Activated T-helper 9 cell treated with anti-CD3 and anti-CD28 coated beads, Interleukin-2, amount 50 U/mL, for 16 hours (primary cell): ENCODE data around the gene PLXNA1.
A peak's percentile ranks its signal among the peaks of the same experiment; 100 is the strongest.

Experiments
- DNase-seq: peaks from one replicate; pipeline ENCODE4 v3.0.0-alpha.2; 2020; ENCODE audit warnings: low read depth

PLXNA1 gene

DNA sequence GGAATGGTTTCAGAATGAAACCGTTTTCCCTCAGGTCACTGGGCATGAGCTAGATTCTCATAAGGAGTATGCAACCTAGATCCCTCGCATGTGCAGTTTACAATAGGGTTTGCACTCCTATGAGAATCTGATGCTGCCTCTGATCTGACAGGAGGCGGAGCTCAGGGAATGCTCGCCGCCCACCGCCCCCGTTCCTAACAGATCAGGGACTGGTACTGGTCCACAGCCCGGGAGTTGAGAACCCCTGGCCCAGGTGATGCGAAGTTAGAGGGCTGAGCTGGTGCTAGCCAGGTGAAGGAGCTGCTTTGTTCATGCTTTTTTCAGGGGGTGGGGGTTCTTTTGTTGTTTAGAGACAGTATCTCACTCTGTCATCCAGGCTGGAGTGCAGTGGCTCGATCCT, 15.5 kb upstream of the PLXNA1 start:
- no peak for DNase-seq

DNA sequence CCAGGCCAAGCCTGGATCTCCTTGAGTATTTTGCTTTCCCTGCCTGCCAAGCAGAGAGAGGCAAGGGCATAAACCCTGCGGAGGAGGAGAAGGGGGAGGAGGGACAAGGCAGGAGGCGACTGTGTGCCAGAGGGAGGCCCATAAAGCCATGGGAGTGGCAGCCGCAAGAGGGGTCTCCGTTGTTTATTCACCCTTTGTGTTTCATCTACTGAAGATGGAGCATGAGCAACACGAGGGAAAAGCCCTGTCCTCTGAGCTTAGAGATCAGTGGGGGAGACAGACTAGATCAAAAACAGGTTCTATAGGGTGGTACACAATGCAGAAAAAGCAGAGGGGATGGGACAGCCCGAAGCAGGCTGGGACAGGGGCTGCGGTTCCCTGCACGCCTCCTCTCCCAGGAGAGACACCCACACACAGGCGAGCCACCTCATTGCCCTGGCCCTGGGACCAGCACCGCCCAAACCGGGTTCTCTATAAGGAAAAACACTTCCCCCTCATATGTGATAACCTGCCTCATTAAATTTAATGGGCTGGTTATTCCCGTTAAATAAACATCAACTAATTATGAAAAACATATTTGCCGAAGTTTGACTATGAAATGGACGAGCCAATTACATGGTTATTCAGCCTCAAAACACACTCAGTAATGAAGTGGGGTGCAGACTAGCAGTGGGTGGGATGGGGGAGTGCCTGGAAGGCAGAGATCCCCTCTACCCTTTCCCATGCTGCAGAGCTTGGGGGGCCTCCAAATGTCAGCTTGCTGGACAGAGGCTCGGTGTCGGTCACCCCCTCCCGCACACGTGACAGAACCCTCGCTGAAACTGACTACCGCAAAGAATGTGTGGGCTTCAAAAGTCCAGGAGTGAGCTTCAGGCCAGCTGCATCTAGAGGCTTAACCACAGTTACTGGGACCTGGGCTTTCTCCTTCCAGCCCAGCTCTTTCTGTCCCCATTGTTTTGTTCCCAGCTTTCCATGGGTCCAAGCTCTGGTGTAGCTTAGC, 14.2 kb upstream of the PLXNA1 start:
- no peak for DNase-seq

DNA sequence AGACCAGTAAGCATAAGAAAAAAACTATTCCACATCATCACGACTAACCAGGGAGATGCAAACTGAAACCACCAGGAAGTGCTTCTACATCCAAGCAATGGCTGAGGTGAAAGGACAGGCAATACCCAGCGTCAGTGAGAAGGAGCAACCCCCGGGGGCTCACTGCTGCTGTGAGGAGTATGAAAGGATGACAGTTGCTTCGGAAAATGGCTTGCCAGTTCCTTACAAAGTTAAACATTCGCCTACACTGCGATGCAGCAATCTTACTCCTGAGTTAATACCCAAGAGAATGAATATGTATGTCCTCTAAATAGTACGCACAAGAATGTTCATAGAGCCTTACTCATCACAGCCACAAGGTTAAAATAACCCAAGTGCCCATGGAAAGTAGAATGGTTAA, 13.3 kb upstream of the PLXNA1 start:
- no peak for DNase-seq

DNA sequence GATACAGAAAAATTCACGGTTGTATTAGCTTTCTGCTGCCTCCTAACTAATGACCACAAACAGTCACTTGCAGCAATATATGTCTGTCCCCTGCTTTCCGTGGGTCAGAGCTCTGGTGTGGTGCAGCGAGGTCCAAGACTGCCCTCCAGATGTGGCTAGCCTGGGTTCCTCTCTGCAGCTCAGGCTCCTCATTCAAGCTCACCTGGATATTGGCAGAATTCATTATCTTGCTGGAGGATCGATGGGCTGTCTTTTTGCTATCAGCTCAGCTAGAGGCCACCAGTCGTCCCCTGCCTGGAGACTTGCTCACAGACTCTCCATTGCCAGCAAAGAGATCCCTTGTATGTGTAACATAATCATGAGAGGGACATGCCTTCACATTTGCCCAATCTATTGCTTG, 12.8 kb upstream of the PLXNA1 start:
- DNase-seq = no peak

DNA sequence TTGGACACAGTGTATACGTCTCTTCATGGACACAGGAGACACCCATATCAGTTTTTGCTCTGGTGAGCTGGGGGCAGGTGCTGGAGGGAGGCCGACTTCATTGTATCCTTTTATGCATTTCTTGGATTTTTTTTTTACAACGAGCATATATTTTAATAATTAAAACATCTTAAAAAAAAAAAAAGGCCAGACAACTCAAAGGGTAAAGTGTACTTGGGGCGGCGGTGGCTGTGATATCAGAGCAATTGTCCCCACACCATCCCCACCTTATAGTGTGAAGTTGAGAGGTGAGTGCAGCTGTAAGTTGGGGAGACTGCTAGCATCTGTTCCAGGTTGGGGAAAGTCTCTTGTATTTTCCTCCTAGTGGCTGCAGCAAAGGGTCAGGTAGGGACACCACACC, 12.0 kb upstream of the PLXNA1 start:
- no peak for DNase-seq

DNA sequence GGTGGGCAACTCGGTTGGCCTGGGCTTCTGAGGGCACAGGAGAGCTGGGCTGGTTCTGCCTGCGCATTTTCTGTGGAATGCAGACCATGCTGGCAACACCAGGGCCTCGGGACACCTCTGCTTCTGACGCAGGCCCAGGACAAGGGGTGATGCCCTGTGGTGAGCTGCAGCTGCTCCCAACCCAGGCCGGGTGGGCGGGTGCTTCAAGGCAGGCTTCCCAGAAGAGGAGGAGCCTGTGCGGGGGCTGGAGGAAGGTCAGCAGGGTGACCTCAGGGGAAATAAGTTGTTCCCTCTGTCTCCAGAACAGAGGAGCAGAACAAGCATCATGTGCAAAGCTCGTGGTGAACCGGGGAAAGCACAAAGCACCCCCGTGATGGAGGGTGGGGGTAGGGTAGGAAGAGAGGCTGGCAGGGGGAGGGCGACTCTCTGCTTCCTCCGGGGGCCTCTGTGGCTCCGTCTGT, 11.0 kb upstream of the PLXNA1 start:
- no peak for DNase-seq

DNA sequence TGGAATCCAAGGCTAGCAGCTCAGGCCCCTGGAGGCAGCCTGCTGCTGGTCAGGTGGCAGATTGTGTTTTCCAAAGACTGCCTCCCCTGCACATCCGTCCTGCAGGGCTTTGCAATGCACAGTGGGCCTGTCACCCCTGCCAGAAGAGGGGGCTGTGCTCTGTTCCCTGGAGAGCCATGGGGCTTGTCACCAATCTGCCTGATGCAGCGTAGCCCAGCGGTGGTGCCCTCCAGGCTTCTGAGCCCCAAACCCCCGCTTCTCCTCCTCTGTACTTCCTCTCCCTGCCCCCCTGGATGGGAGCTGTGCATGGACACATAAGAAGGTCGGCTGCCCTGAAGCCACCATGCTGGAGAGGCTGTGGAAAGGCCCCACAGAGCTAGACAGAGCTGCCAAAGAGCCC, 10.0 kb upstream of the PLXNA1 start:
- no peak for DNase-seq

DNA sequence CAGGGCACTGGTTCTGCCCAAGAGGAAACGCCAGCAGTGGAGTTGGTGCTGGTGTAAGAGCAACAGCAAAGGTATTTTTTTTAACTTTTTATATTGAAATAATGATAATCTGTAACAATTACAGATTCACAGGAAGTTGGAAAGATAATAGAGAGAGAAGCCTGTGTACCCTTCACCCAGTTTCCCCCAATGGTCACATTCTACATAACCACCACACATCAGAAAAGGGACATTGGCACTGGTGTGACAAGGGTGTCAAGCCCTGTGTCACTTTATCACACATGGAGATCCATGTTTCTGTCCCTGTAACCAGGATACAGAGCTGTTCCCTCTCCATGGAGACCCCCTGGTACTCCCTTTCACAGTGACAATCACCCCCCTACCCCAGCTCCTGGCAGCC, 9.1 kb upstream of the PLXNA1 start:
- DNase-seq = no peak

DNA sequence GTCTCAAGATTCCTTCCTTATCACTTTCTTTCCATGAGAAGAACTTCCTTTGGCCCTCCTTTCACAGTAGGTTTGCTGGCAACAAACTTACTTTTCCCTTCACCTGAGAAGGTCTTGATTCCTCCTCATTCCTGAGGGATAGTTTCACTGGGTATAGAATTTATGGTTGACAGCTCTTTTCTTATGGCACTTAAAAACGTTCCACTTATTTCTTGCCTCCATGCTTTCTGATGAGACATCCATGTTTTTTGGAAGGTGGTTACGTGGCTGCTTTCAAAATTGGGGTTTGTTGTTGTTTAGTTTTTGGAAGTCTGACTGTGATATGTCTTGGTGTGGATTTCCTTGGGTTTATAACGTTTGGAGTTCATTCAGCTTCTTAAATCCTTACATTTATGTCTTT, 8.2 kb upstream of the PLXNA1 start:
- DNase-seq = no peak

DNA sequence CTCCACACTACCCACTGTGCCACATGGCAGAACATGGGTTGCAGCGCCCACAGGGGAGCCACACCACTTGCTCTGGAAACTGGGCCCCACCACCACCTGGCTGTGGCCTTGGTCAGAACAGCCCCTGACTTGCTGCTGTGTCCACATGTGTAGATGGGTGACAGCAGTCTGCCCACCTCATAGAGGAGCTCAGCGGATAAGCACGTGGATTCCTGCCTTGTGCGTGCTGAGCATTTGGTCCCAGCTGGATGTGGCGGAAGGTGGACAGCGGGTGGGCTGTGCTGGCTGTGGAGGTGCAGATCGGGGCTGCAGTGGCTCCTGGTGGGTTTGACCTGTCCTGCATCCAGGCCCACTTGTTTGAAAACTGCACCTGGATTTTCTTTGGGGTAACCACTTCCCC, 6.0 kb upstream of the PLXNA1 start:
- DNase-seq = no peak

DNA sequence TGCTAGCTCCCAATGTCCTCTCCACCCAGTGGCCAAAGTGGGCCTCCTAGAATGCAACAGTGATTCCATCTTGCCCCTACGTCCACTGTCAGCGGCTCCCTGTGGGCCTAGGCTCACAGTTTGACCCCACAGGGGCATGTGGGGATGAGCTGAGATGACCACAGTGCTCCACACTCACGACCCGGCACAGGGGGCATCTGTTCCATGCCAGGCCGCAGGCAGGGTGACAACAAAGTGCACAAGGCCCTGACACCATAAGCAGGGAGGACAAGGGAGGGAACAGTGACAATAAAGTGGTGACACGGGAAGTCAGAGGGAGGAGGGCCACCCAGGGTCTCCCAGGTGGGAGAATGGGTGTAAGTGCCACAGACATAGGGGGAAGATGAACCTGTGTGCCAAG, 5.1 kb upstream of the PLXNA1 start:
- DNase-seq = no peak

DNA sequence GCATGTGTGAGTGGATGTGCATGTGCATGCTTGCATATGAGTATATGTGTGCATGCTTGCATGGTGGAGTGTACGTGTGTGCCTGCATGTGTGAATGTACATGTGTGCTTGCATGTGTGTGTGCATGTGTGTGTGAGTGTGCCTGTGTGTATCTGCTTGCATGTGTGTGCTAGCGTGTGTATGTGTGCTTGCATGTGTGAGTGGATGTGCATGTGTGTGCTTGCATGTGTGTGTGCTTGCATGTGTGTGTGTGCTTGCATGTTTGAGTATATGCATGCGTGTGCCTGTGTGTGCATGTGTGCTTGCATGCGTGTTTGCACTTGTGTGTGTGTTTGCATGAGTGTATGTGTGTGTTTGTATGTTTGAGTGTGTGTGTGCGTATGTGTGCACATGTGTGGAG, 4.6 kb upstream of the PLXNA1 start:
- DNase-seq = no peak

DNA sequence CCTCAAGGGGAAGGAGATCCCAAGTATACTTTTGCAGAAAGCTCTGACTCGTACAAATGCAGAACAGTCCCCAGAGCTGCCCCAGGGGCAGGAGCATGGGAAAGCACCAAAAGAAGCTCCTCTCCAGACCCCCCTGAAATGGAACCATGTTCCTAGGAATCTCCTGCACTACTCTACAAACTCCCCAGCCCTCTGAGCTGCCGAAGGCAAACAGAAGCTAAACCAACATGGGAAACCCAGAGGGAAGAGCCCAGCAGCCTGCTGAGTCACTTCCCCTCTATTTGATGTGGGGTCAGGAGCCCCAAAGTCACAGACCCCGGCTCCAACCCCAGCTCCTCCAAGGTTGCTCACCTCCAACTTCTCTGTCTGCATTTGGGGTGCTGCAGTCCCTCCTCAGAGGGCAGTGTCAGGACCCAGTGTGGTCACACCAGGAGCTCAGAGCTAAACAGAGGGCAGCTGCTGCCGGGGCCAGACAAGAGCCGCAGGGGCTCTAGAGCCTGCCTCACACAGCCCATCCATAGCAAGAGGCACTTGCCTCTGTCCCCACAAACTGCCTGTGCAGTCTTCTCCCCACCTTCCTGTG, 3.8 kb upstream of the PLXNA1 start:
- no peak for DNase-seq

DNA sequence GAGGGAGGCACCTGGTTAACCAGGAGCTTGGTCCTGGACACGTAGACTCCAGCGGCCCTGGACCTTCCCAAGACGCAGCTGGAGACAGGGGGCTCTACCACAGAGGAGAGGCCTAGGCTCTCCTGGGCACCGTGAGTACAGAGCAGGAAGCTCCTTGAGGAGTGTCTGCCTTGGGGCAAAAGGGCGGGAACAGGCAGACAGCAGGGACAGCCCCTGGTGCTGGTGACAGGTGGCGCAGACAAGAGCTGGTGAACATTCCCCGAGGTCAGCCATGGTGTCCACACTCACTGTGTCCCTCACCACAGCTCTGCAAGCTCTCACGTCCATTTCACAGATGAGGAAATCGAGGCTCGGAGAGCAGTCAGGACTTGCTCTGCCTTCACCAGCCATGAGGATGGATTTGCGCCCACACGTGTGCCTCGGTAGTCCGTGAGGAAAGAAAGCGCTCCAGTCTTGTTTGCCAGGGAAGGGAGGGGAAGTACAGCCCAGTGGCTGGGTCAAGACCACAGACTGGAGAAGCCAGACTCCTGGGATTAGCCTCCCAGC, 2.6 kb upstream of the PLXNA1 start:
- DNase-seq = no peak

DNA sequence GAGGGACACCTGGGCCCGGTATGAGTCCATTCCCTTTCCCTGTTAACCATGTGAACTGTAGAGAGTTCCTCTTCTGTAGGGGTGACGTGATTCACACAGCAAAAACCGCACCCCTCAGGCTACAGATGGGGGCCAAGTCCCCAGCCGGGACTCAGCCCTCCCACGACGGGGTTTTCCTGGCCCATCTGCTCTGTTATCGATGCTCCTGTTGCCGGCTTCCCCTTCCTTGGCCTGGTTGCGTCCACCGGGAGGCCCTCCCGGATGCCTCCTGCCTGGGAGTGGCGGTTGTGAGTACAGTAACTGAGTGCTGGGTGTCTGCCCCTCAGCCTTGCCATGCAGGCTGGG, 817 bp upstream of the PLXNA1 start:
- peak; percentile 59 for DNase-seq

DNA sequence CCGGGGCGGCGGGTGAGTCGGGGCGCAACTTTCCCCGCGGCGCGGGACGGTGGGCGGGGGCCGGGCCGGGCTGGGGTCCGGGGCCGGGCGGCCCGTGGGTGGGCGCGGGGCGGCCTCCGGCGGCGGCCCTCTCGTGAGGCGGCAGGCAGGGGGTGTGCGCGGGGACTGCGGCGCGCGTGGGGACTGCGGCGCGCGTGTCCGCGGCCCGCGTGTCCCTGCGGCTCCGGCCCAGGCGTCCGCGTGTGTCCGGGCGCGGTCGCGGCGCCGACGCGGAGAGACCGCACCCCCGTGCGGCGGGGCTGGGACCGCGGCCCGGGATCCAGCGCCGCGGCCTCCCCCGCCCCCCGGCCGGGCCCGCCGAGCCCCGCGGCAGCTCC, 349 bp downstream of the PLXNA1 start:
- no peak for DNase-seq

DNA sequence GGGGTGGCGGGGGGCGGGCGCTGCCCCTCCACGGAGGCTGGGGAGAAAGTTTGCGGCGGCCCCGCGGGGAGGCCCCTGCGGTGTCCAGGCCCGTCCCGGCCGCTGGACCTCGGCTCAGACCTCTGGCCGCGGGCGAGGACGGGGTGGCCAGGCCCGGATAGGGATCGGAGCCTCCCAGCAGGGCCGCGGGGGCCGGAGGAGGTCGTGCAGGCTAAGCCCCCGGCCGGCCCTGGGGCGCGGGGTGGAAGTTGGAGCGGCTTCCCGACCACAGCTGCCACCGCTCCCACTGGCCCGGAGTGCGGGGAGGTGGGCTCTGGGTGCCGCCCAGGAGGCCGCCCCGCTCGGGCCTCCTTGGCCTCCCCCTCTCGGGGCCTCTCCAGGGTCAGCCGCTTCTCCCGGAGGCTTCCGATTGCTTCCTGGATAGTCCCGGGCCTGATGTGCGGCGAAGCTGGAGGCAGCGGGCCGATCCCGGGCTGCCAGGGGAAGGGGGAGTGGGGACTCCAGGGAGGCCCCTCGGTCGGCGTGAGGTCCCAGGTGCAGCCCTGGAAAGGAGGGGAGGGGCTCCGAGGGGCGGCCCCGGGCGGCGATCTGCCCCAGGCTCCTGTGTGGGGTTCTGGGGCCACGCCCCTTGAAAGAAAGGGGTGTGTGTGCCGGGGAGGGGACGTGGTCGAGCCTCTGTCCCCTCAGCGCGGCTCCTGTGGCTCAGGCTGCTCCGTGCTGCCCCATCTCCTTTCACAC, 907 bp downstream of the PLXNA1 start:
- peak; percentile 20 for DNase-seq

DNA sequence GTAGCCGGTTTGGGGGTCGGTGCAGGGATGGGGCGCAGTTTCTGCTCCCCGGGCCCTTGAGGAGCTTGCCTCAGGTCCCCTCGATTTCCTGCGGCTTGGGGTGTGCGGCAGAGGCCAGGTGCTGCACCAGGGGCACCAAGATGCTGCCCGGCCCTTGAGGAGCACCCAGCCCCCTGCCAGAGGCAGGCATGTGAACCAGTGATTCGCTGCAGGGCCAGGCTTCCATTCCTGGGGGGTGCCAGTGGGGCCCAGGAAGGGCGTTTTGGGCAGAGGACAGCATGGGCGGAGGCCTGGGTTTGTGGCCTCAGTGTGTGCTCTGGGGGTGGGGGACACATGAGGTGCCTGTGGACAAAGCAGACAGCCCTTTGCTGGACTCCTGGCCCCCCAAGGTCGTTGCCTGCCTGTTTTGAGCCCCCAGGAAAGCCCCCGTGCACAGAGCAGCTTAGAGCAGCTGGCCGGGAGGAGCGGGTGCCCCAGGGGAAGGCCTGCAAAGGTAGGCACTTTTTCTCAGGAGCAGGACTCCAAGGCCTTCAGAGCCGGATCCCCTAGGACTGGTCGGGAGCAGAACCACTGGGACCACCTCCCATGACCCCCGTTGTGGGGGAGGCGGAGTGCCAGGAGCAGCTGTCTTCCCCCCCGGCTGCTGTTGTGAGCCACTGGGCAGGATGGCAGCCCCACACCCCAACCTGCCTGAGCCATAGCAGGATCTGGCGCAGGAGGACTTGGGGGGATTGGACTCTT, 1.6 kb downstream of the PLXNA1 start:
- no peak for DNase-seq

DNA sequence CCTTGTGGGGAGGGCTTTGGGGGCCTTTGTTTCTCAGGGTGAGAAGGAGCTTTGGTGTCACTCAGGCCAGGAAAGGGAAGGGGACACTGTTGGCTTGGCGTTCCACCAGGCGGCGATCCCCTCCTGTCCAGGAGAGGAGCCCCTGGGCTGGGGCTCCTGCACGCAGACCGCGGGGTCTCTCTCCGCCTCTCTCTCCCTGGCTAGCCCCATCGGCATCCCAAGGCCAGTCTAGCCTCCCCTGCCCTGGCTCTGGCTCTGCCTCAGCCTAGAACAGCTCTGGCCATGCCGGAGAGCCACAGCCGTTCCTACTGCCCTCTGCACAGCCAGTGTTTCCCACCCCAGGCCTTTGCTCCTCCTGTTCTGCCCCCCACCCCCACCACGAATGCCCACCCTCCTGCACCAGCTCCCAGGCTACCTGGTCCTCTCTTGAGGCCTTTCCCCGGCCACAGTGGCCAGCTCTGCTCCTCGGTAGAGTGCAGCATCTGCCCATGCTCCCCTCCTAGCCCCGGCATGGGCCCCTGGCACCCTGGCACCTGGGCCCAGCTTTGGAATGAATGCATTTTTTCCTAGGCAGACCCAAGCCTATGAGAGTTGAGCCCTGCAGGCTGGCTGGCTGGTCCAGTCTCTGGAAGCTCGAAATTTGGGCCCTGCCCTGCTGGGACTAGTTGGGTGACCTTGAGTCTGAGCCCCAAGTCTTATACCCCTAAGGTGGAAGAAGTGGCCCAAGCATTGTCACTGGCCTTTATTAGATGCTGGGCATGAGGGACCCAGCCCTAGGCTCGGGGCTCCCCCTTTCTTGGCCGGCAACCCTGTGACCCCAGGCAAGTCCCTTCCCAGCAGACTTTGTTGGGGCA, 2.4 kb downstream of the PLXNA1 start:
- DNase-seq = no peak

DNA sequence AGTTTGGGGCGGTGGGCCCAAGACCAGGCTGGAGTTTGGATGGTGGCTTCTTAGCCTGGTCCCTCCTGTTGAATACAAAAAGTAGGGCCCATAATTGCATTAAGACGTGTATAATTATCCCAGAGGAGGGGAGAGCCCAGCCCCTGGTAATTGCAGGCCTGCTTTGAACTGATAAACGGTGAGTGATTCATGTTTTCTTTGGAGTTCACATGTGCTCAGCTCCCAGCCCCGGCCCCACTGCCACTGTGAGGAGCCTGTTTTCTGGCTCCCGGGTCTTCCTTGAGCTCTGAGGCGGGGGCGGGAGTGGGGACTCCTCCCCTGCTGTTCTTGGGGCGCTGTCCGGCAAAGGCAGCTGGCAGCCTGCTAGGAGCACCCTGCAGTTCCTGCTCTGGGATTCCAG, 3.1 kb downstream of the PLXNA1 start:
- DNase-seq = no peak

DNA sequence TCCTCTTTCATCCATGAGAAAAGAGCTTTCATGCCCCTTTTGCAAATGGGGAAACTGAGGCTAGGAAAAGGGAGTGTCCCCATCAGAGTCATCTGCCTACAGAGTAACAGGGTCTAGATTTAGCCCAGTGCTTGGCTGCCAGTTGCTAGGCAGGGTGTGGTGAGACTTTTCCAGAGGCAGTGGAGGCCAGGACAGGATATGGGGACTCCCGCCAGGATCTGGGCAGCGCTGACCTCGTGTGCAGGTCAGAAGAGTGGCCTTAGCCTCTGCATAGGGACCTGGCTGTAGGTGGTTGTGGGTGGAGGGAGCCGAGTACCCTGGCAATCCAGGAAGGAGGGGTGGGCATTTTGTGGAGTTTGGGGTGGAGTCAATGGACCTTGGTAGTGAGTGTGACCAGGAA, 4.2 kb downstream of the PLXNA1 start:
- DNase-seq = no peak
